ENCODE data around the gene PRRG4. TPM values are rescaled to one million over a fixed set of nuclear protein-coding genes. Genes with fewer than 3 reads are reported as not detected.

The PRRG4 gene
- total RNA-seq, 5 donors from 2014 or later (not counting 1 experiment from before 2014, with no cell fraction given), result 0.03 to 0.09 (median 0.05) TPM; not detected in 1

DNA sequence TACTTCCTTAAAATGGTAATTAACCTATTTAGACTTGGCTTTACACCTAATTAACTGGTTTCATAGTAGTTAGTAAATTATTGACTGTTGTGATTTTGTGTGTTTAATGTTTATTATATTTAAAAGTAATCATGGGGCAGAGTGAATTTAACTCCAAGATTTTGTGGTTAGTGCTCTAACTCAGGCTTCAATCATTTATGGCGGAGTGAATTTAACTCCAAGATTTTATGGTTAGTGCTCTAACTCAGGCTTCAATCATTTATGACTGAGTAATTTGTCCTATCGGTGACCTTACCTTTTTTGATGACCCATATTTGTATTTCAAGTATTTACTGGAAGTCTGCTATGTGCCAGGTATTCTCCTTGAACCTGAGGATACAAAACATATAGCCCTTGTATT, 7.2 kb downstream of the PRRG4 start:
- 100% methylated on average over 1 of the region's 2 CpGs for WGBS (ENCODE audit: insufficient coverage)
- Mint-ChIP-seq H3K27me3 (peaks cover 18 to 25% of the 10 kb centered on the region in 2 donors), H3K27ac (no peak overlapping the region), H3K4me3 (no peak overlapping the region), H3K36me3 (no peaks in the 10 kb centered on the region), H3K4me1 (no peaks in the 10 kb centered on the region), H3K9me3 (no peaks in the 10 kb centered on the region)
- Histone ChIP-seq H3K36me3 (ENCODE audit: control insufficient read depth in 2 of 2, extremely low read depth in 1 of 2, insufficient read depth in 1 of 2, low read length in 1 of 2) (no peaks in the 10 kb centered on the region), H3K27ac (ENCODE audit: low read length) (no peak overlapping the region), H3K27me3 (replicated peaks in 1 of 2; ENCODE audit: control insufficient read depth in 2 of 2, extremely low read depth in 1 of 2, insufficient read depth in 2 of 2, low read length in 1 of 2) (no peaks in the 10 kb centered on the region), H3K4me1 (ENCODE audit: control insufficient read depth in 1 of 2, extremely low read depth in 1 of 2, insufficient read depth in 2 of 2, low read length in 2 of 2) (no peaks in the 10 kb centered on the region), H3K9me3 (no peaks in the 10 kb centered on the region), H3K4me3 (ENCODE audit: control insufficient read depth in 1 of 2, extremely low read depth in 1 of 2, low read length in 1 of 2) (no peak overlapping the region)
- ChIA-PET CTCF (no interaction called here), POLR2A (no interaction called here)
- no peak for ATAC-seq (replicated peaks in 1 of 4)
- no peak for DNase-seq

DNA sequence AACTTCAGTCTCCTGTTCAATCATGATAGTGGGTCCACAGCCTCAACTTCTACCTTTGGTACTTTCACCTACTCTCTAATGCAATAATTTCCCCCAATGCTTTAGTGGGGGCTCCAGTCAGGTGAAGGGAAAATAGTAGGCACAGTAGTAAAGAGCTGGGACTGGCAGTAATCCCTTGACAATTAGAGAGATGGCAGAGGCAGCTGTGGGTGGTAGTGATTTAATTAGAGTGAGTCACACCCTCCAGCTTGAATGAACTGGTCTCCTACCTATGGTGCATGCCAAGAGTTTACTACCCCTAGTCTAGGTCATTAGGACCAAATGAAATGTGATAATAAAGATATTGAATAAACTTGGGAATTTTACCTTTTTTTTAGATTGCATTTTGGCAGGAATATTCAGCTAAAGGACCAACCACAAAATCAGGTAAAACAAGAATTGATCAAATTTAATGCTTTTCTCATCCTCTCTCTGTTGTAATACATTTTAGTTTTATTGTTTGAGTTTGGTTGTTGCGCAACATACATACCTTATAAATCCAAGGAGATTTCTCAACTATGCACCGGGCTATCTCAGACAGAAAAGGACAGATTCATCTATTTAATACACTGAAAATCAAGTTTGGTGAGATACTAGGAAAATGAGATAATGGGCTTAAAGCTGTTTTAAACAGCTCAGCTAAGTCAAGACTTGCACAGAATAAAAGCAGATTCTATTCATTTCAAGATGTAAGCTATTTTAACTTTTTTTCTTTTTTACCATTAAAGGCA, 9.0 kb downstream of the PRRG4 start:
- H3K4me1 Mint-ChIP-seq, result no peaks in the 10 kb centered on the region
- ATAC-seq (replicated peaks in 1 of 4) (no peak), DNase-seq (no peak)
- CTCF ChIA-PET, result no interaction called here
- Histone ChIP-seq H3K9me3 (no peaks in the 10 kb centered on the region), H3K36me3 (ENCODE audit: control insufficient read depth in 2 of 2, extremely low read depth in 1 of 2, insufficient read depth in 1 of 2, low read length in 1 of 2) (no peaks in the 10 kb centered on the region), H3K4me1 (ENCODE audit: control insufficient read depth in 1 of 2, extremely low read depth in 1 of 2, insufficient read depth in 2 of 2, low read length in 2 of 2) (no peaks in the 10 kb centered on the region), H3K4me3 (ENCODE audit: control insufficient read depth in 1 of 2, extremely low read depth in 1 of 2, low read length in 1 of 2) (no peak overlapping the region), H3K27ac (ENCODE audit: low read length) (no peak overlapping the region), H3K27me3 (replicated peaks in 1 of 2; ENCODE audit: control insufficient read depth in 2 of 2, extremely low read depth in 1 of 2, insufficient read depth in 2 of 2, low read length in 1 of 2) (no peaks in the 10 kb centered on the region)
- no peaks in the 10 kb centered on the region for H3K36me3 Mint-ChIP-seq
- no CpG with 5 or more reads among the region's 2 CpGs for WGBS (ENCODE audit: insufficient coverage)
- H3K27ac Mint-ChIP-seq, result no peak overlapping the region
- no peaks in the 10 kb centered on the region for H3K9me3 Mint-ChIP-seq
- no peak overlapping the region for H3K4me3 Mint-ChIP-seq
- POLR2A ChIA-PET, result interaction anchor here in 1 of 2 donors (0.6 kb wide), 1 partner anchor 9 kb away, joined by 3 read pairs; no protein-coding TSS in a partner anchor
- peaks cover 7 to 14% of the 10 kb centered on the region in 2 donors for H3K27me3 Mint-ChIP-seq

DNA sequence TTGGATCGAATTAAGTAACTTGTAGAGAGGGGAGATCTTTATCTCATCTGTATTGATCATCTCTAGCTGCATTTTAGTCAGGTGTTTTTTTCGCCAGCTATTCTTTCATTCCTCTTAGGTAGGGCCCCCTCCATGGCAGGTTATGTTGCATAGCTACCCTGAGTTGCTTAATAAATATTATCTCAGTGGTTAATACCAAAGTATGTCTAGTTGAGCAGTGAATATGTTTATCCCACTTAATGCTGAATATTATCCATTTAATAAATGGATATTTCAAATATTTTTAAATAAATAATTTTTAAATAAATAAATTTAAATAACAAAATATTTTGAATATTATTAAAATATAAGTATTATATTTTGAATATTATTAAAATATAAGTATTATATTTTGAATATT, 9.6 kb downstream of the PRRG4 start:
- Histone ChIP-seq H3K27me3 (replicated peaks in 1 of 2; ENCODE audit: control insufficient read depth in 2 of 2, extremely low read depth in 1 of 2, insufficient read depth in 2 of 2, low read length in 1 of 2) (no peaks in the 10 kb centered on the region), H3K4me3 (ENCODE audit: control insufficient read depth in 1 of 2, extremely low read depth in 1 of 2, low read length in 1 of 2) (no peak overlapping the region), H3K4me1 (ENCODE audit: control insufficient read depth in 1 of 2, extremely low read depth in 1 of 2, insufficient read depth in 2 of 2, low read length in 2 of 2) (no peaks in the 10 kb centered on the region), H3K9me3 (no peaks in the 10 kb centered on the region), H3K27ac (ENCODE audit: low read length) (no peak overlapping the region), H3K36me3 (ENCODE audit: control insufficient read depth in 2 of 2, extremely low read depth in 1 of 2, insufficient read depth in 1 of 2, low read length in 1 of 2) (no peaks in the 10 kb centered on the region)
- no peaks in the 10 kb centered on the region for H3K36me3 Mint-ChIP-seq
- H3K4me1 Mint-ChIP-seq, result no peaks in the 10 kb centered on the region
- ChIA-PET POLR2A (interaction anchor here in 1 of 2 donors (0.6 kb wide), 1 partner anchor 9 kb away, joined by 3 read pairs; no protein-coding TSS in a partner anchor), CTCF (no interaction called here)
- ATAC-seq (replicated peaks in 1 of 4), result no peak
- no peak overlapping the region for H3K4me3 Mint-ChIP-seq
- no peak for DNase-seq
- WGBS (ENCODE audit: insufficient coverage), result no CpG with 5 or more reads among the region's 2 CpGs
- H3K27me3 Mint-ChIP-seq, result peaks cover 5 to 9% of the 10 kb centered on the region in 2 donors
- H3K27ac Mint-ChIP-seq, result no peak overlapping the region
- no peaks in the 10 kb centered on the region for H3K9me3 Mint-ChIP-seq

DNA sequence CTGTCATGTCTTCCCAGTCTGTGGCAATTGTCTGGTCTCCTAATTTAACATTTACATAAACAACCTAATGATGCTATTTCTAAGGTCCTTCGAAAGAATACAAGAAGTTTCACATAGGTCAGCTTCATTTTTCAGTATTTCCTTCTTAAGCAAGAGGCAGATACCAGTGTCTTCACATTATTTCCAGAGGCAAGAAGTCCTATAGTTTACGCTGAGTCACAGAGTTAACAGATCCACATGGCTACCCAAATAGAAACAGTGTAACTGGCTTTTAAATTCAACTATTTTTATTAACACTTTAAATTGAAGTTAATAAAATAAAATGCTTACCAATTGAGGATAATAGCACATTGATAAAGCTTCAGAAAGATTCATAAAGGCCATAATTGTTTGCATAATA, 10.9 kb downstream of the PRRG4 start:
- ATAC-seq (replicated peaks in 1 of 4) (no peak), DNase-seq (no peak)
- Mint-ChIP-seq H3K4me1 (no peaks in the 10 kb centered on the region), H3K27me3 (peaks cover 5 to 9% of the 10 kb centered on the region in 2 donors), H3K4me3 (no peak overlapping the region), H3K9me3 (no peaks in the 10 kb centered on the region), H3K27ac (no peak overlapping the region), H3K36me3 (no peaks in the 10 kb centered on the region)
- H3K4me1 ChIP-seq (ENCODE audit: control insufficient read depth in 1 of 2, extremely low read depth in 1 of 2, insufficient read depth in 2 of 2, low read length in 2 of 2), result no peaks in the 10 kb centered on the region
- CTCF ChIA-PET, result no interaction called here
- POLR2A ChIA-PET, result interaction anchor here in 1 of 2 donors (0.6 kb wide), 1 partner anchor 289 kb away, joined by 3 read pairs; no protein-coding TSS in a partner anchor
- H3K27ac ChIP-seq (ENCODE audit: low read length), result no peak overlapping the region
- H3K4me3 ChIP-seq (ENCODE audit: control insufficient read depth in 1 of 2, extremely low read depth in 1 of 2, low read length in 1 of 2), result no peak overlapping the region
- no peaks in the 10 kb centered on the region for H3K27me3 ChIP-seq (replicated peaks in 1 of 2; ENCODE audit: control insufficient read depth in 2 of 2, extremely low read depth in 1 of 2, insufficient read depth in 2 of 2, low read length in 1 of 2)
- 67% methylated on average over 1 of the region's 2 CpGs for WGBS (ENCODE audit: insufficient coverage)
- H3K36me3 ChIP-seq (ENCODE audit: control insufficient read depth in 2 of 2, extremely low read depth in 1 of 2, insufficient read depth in 1 of 2, low read length in 1 of 2), result no peaks in the 10 kb centered on the region
- no peaks in the 10 kb centered on the region for H3K9me3 ChIP-seq

DNA sequence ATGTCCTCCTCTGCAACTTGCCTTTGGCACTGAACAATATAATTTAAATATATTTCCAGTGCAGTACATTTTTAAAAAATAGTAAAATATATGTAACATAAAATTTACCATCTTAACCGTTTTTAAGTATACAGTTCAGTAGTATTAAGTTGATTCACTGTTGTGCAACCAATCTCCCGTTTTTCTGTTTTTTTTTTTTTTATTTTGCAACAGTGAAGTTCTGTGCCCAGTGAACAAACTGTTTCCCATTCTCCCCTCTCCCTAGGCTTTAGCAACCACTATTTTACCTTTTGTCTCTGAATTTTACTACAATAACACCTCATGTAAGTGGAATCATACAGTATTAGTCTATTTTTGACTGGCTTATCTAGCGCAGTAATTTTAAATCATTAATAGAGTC, 13.8 kb downstream of the PRRG4 start:
- no CpG with 5 or more reads among the region's 3 CpGs for WGBS (ENCODE audit: insufficient coverage)
- Histone ChIP-seq H3K4me3 (ENCODE audit: control insufficient read depth in 1 of 2, extremely low read depth in 1 of 2, low read length in 1 of 2) (no peak overlapping the region), H3K4me1 (ENCODE audit: control insufficient read depth in 1 of 2, extremely low read depth in 1 of 2, insufficient read depth in 2 of 2, low read length in 2 of 2) (no peaks in the 10 kb centered on the region), H3K27ac (ENCODE audit: low read length) (no peak overlapping the region), H3K36me3 (ENCODE audit: control insufficient read depth in 2 of 2, extremely low read depth in 1 of 2, insufficient read depth in 1 of 2, low read length in 1 of 2) (no peaks in the 10 kb centered on the region), H3K9me3 (no peaks in the 10 kb centered on the region), H3K27me3 (replicated peaks in 1 of 2; ENCODE audit: control insufficient read depth in 2 of 2, extremely low read depth in 1 of 2, insufficient read depth in 2 of 2, low read length in 1 of 2) (no peaks in the 10 kb centered on the region)
- peaks cover 4 to 7% of the 10 kb centered on the region in 2 donors for H3K27me3 Mint-ChIP-seq
- no peak for DNase-seq
- POLR2A ChIA-PET, result no interaction called here
- no peak overlapping the region for H3K27ac Mint-ChIP-seq
- H3K4me1 Mint-ChIP-seq, result no peaks in the 10 kb centered on the region
- H3K9me3 Mint-ChIP-seq, result peaks cover 0 to 3% (median 0%) of the 10 kb centered on the region in 3 donors
- CTCF ChIA-PET, result no interaction called here
- H3K4me3 Mint-ChIP-seq, result no peak overlapping the region
- no peaks in the 10 kb centered on the region for H3K36me3 Mint-ChIP-seq
- no peak for ATAC-seq (replicated peaks in 1 of 4)

DNA sequence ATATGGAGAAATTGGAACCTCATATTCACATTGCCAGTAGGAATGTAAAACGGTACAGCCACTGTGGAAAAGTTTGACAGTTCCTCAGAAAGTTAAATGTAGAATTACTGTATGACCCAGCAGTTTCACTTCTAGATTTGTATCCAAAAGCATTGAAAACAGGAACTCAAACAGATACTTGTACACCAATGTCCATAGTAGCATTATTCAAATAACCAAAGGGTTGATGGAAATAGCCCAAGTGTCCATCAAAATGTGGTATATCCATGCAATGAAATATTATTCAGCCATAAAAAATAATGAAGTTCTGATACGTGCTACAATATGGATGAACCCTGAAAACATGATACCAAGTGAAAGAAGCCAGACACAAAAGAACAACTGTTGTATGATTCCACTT, 17.8 kb downstream of the PRRG4 start:
- Mint-ChIP-seq H3K4me3 (no peak overlapping the region), H3K27ac (no peak overlapping the region), H3K36me3 (no peaks in the 10 kb centered on the region), H3K27me3 (peaks cover 0 to 6% of the 10 kb centered on the region in 2 donors), H3K9me3 (peaks cover 0 to 3% (median 0%) of the 10 kb centered on the region in 3 donors), H3K4me1 (peaks cover 0 to 2% (median 0%) of the 10 kb centered on the region in 3 donors)
- Histone ChIP-seq H3K27ac (ENCODE audit: low read length) (no peak overlapping the region), H3K4me3 (ENCODE audit: control insufficient read depth in 1 of 2, extremely low read depth in 1 of 2, low read length in 1 of 2) (no peak overlapping the region), H3K9me3 (no peaks in the 10 kb centered on the region), H3K4me1 (ENCODE audit: control insufficient read depth in 1 of 2, extremely low read depth in 1 of 2, insufficient read depth in 2 of 2, low read length in 2 of 2) (no peaks in the 10 kb centered on the region), H3K36me3 (ENCODE audit: control insufficient read depth in 2 of 2, extremely low read depth in 1 of 2, insufficient read depth in 1 of 2, low read length in 1 of 2) (no peaks in the 10 kb centered on the region), H3K27me3 (replicated peaks in 1 of 2; ENCODE audit: control insufficient read depth in 2 of 2, extremely low read depth in 1 of 2, insufficient read depth in 2 of 2, low read length in 1 of 2) (no peaks in the 10 kb centered on the region)
- POLR2A ChIA-PET, result no interaction called here
- CTCF ChIA-PET, result interaction anchor here in 1 of 2 donors (0.7 kb wide), 1 partner anchor 11 kb away, joined by 3 read pairs; no protein-coding TSS in a partner anchor
- ATAC-seq (replicated peaks in 1 of 4) (no peak), DNase-seq (no peak)
- no CpG with 5 or more reads among the region's 2 CpGs for WGBS (ENCODE audit: insufficient coverage)

All from T-cell (primary cell).